Tibial artery (tissue), 4 donors: Measurements from ENCODE around the gene TNN.

Experiments used
- DNase-seq, 2 donors: peaks; one replicate each; pipeline ENCODE4 v3.0.0-alpha.2; 2019
- H3K27ac ChIP-seq, 2 donors: fragments of 200-600 bp; sonication (generic) in 1 of 2; 1 replicate in 1 of 2; 2 replicates in 1 of 2; pipeline ENCODE4 v1.5.1; 2018 to 2019; ENCODE audit warnings: mild to moderate bottlenecking in 1 of 2
- H3K27me3 ChIP-seq, 2 donors: fragments of 200-600 bp; sonication (generic) in 1 of 2; one replicate each; pipeline versions ENCODE4 v1.5.1 to v1.6.0; 2016 to 2019
- H3K36me3 ChIP-seq, 3 donors: fragments of 200-600 bp; sonication (generic) in 2 of 3; one replicate each; pipeline ENCODE4 v1.5.1; 2016 to 2019; ENCODE audit warnings: mild to moderate bottlenecking in 2 of 3
- H3K4me1 ChIP-seq, 4 donors: fragments of 200-600 bp; sonication (generic) in 2 of 4; 1 replicate in 3 of 4; 2 replicates in 1 of 4; pipeline ENCODE4 v1.5.1; 2016 to 2019
- H3K4me3 ChIP-seq, 2 donors: fragments of 200-600 bp; sonication (generic) in 1 of 2; 1 replicate in 1 of 2; 2 replicates in 1 of 2; pipeline ENCODE4 v1.5.1; 2018 to 2019; ENCODE audit warnings: mild to moderate bottlenecking in 2 of 2
- H3K9me3 ChIP-seq, 3 donors: fragments of 200-600 bp; sonication (generic) in 1 of 3; one replicate each; pipeline ENCODE4 v1.5.1; 2016 to 2019
- CTCF ChIP-seq, 2 experiments: fragments of 200-600 bp in 1 of 2; fragments of 450-650 bp in 1 of 2; IDR thresholded peaks; one replicate each; pipeline ENCODE4 v1.5.1; 2017 to 2019; ENCODE audit warnings: antibody characterized with exemption in 2 of 2, mild to moderate bottlenecking in 1 of 2, moderate library complexity in 1 of 2
- intact Hi-C: fragments of 100-400 bp; cut with DNase I; formaldehyde crosslinking; loops from one replicate; pipeline ENCODE4 v1.15.0; 2023; ENCODE audit warnings: low total_unique reads

The TNN gene

GRCh38 chr1:175154629-175155472, 87.2 kb downstream of the TNN start:
- no peaks in the 10 kb centered on the region for H3K4me1 ChIP-seq
- DNase-seq = peak; percentile 64 to 77
- H3K36me3 ChIP-seq = peaks cover under 1 to 12% (median 12%) of the 10 kb centered on the region in 3 donors
- H3K9me3 ChIP-seq = no peaks in the 10 kb centered on the region
- no peak overlapping the region for H3K4me3 ChIP-seq
- intact Hi-C loops = loop anchor here (1.0 to 10.0 kb wide), 2 partner anchors 70 to 164 kb away; no protein-coding TSS in a partner anchor
- no peak overlapping the region for H3K27ac ChIP-seq
- H3K27me3 ChIP-seq = peaks cover 0 to 6% of the 10 kb centered on the region in 2 donors
- peak; percentile 86 for TF ChIP-seq CTCF (IDR thresholded peaks at IDR 0.05)

- no peak for DNase-seq
- H3K4me3 ChIP-seq = no peak overlapping the region
- H3K27me3 ChIP-seq = peaks cover 0 to 6% of the 10 kb centered on the region in 2 donors
- H3K4me1 ChIP-seq = no peaks in the 10 kb centered on the region
- H3K36me3 ChIP-seq = peaks cover 6 to 19% (median 18%) of the 10 kb centered on the region in 3 donors
- intact Hi-C loops = loop anchor here (1.0 to 10.0 kb wide), 2 partner anchors 69 to 164 kb away; no protein-coding TSS in a partner anchor
- TF ChIP-seq CTCF (IDR thresholded peaks at IDR 0.05) = no peak
- H3K9me3 ChIP-seq = no peaks in the 10 kb centered on the region
- no peak overlapping the region for H3K27ac ChIP-seq
These were observed 87.8 kb downstream of the TNN start for GRCh38 chr1:175155473-175155856.

GRCh38 chr1:175155936-175156335, 88.3 kb downstream of the TNN start:
- Histone ChIP-seq H3K27me3 (peaks cover 0 to 6% of the 10 kb centered on the region in 2 donors), H3K27ac (no peak overlapping the region), H3K4me3 (no peak overlapping the region), H3K36me3 (peaks cover 11 to 23% (median 18%) of the 10 kb centered on the region in 3 donors), H3K9me3 (no peaks in the 10 kb centered on the region), H3K4me1 (no peaks in the 10 kb centered on the region)
- no peak for DNase-seq
- TF ChIP-seq CTCF (IDR thresholded peaks at IDR 0.05) = no peak
- intact Hi-C loops = loop anchor here (1.0 to 10.0 kb wide), 2 partner anchors 69 to 163 kb away; no protein-coding TSS in a partner anchor

GRCh38 chr1:175157200-175157599, 89.6 kb downstream of the TNN start:
- no peaks in the 10 kb centered on the region for H3K4me1 ChIP-seq
- peaks cover 16 to 30% (median 19%) of the 10 kb centered on the region in 3 donors for H3K36me3 ChIP-seq
- no peak for TF ChIP-seq CTCF (IDR thresholded peaks at IDR 0.05)
- no peak overlapping the region for H3K4me3 ChIP-seq
- H3K9me3 ChIP-seq = no peaks in the 10 kb centered on the region
- intact Hi-C loops = loop anchor here (10.0 kb wide), 1 partner anchor 68 kb away; no protein-coding TSS in a partner anchor
- H3K27ac ChIP-seq = no peak overlapping the region
- peaks cover 0 to 6% of the 10 kb centered on the region in 2 donors for H3K27me3 ChIP-seq
- DNase-seq = no peak

- Histone ChIP-seq H3K27me3 (peaks cover 0 to 6% of the 10 kb centered on the region in 2 donors), H3K4me3 (no peak overlapping the region), H3K4me1 (no peaks in the 10 kb centered on the region), H3K27ac (no peak overlapping the region), H3K36me3 (peaks cover 17 to 40% (median 24%) of the 10 kb centered on the region in 3 donors), H3K9me3 (no peaks in the 10 kb centered on the region)
- DNase-seq = no peak
- intact Hi-C loops = loop anchor here (10.0 kb wide), 1 partner anchor 67 kb away; no protein-coding TSS in a partner anchor
- TF ChIP-seq CTCF (IDR thresholded peaks at IDR 0.05) = no peak
These were observed 90.5 kb downstream of the TNN start for GRCh38 chr1:175158170-175158591.
